ENCODE data around the gene PIK3R3.

The PIK3R3 gene

GRCh38 chr1:46021046-46021996 is 111.1 kb downstream of the PIK3R3 start:
- DNase-seq (ENCODE audit: low read depth), result no peak

- DNase-seq (ENCODE audit: low read depth), result no peak
Measured at GRCh38 chr1:46020010-46020409, 112.4 kb downstream of the PIK3R3 start.

- no peak for DNase-seq (ENCODE audit: low read depth)
Measured at GRCh38 chr1:46019348-46019747, 113.1 kb downstream of the PIK3R3 start.

DNA sequence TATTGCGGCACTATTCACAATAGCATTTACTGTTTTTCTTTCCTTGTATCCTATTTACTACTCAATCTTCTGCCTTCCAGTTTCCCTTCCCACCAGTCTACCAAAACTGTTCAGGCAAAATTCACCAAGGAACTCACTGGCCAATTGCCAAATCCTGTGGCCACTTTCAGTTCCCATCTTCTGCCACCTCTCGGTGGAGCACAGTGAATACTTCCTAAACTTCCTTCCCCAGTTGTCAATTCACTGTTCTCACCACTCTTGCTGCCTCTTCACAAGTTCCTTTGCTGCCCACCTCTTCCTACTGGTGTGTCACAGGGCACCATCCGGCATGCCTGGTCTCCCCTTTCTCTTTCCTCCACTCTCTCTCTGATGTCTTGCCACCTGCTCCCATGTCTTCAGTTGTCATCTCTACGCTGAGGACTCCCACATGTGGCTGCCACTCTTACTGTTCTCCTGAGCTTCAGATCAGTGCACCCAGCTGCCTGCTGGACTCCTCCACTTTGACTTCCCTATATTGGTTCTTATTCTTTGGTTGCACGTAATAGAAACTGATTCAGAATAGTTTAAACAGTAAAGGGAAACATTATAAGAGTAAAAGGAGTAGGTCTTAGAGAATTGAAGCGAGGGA is 114.4 kb downstream of the PIK3R3 start:
- DNase-seq (ENCODE audit: low read depth), result no peak

DNA sequence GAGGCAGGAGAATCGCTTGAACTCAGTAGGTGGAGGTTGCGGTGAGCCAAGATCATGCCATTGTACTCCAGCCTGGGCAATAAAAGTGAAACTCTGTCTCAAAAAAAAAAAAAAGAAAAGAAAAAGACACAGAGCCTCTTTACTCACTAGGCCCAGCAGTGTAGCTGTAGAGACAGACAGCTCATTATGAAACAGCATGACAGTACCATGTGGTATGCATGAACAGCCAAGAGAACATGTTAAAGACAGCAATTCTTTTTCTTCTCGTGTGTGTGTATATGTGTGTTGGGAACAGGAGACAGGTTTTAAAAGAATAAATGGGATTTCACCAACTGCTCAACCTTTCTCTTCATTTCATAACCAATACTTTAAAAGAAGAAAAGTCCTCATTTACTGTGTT is 118.8 kb downstream of the PIK3R3 start:
- no peak for DNase-seq (ENCODE audit: low read depth)

- no peak for DNase-seq (ENCODE audit: low read depth)
Measured at GRCh38 chr1:46012236-46012635, 120.2 kb downstream of the PIK3R3 start.

DNA sequence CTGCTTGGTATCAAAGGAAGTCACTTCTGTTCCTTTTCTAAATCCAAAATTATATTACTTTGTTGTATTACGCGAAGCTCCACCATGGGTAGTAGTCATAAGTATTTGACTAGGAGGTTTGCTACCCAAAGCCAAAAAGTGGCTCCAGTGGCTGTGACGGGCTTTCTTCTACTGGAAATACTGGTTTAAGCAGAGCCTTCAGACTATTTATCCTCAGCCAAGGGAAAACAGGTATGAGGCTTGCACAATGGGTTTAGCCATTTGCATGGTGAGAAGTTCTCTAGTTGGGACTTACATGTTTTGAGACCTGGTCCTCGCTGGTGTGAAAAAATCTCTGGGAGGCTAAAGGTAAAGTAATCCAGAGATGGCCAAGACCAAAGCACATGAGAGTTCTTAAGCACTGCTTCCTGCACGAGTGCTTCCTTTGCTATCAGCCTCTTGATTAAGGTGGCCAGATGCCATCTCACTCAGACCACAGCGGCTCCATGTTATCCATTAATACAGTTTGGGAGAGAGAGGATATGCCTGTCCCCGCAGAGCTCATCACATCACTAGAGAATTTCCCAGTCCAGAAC is 121.2 kb downstream of the PIK3R3 start:
- no peak for DNase-seq (ENCODE audit: low read depth)

DNA sequence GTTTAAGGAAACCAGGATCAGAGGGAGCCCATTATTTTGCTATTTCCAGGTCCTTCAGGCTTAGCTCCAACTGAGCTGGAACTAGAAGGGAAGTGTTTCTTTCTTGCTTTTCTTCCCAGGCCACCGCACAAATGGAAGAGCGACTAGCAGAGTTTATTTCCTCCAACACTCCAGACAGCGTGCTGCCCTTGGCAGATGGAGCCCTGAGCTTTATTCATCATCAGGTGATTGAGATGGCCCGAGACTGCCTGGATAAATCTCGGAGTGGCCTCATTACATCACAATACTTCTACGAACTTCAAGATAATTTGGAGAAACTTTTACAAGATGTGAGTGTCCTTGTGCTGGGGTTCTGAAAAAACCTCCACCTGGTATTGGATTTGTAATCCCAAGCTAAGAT is 121.8 kb downstream of the PIK3R3 start:
- DNase-seq (ENCODE audit: low read depth), result no peak

DNA sequence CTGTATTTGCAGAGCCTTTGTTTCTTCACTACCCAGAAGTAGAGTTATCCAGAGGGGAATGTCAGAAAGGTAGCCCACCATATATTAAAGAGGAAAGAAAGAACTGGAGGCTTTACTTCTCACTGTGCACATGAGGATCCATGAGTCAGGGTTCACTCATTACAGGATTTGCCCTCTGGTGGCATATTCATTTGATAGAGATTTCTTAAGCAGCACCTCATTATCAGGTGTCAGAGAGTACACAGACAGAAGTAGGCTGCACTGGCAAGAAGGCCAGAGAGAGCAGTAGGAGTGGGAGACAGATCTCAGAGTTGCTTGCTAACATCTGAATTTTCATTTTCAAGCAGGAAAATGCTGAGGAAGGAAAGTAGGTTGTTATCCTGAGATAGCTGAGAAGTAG is 123.8 kb downstream of the PIK3R3 start:
- DNase-seq (ENCODE audit: low read depth), result no peak

GRCh38 chr1:46005594-46005993 is 126.8 kb downstream of the PIK3R3 start:
- DNase-seq (ENCODE audit: low read depth), result no peak

GRCh38 chr1:46004492-46004891 is 127.9 kb downstream of the PIK3R3 start:
- DNase-seq (ENCODE audit: low read depth), result no peak

- DNase-seq (ENCODE audit: low read depth), result no peak
Measured at GRCh38 chr1:46003315-46003714, 129.1 kb downstream of the PIK3R3 start.

GRCh38 chr1:46002551-46003150 is 129.8 kb downstream of the PIK3R3 start:
- no peak for DNase-seq (ENCODE audit: low read depth)

GRCh38 chr1:46001081-46001785 is 131.2 kb downstream of the PIK3R3 start:
- no peak for DNase-seq (ENCODE audit: low read depth)

DNA sequence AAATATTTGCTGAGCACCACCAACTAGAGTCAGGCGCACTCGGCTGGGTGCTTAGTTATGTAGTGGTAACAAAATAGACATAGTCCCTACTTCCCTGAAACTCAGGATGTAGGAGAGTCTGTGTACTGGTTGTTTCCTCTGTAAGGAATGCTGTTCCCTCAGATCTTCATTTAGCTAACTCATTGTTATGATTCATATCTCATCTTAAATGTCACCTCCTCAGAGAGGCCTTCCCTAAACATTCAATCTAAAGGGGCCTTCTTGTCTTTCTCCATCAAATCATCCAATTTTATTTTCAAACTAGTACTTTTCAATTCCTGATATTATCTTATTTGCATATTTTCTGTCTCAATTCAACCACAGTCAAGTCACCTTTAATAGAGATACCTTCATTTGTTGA is 132.9 kb downstream of the PIK3R3 start:
- DNase-seq (ENCODE audit: low read depth), result no peak

DNA sequence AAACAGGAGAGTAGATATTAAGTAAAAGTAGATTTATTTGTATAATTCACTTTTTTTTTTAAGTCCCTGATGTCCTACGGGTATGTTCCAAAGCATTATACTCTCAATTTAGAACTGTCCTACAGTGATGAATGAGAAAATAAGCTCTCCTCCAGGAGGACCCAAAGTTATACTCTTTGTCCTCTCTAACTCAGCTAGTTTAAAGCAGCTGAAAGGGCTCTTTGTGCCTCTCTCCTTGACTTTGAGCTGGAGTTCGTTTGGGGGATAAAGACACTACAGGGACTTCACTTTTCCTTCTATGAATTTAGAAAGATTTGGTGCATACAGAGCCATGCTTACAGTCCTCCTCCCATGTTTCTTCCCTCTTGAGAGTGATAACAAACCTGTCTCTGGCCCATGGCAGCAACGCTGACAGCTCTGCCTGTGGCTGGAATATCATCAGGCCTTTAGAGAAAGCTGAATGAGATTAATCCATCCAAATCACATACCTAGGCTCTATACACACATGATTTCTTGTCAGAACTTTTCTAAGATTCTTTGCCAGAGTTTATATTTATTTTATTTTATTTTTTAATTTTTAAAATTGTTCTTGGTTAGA is 134.3 kb downstream of the PIK3R3 start:
- no peak for DNase-seq (ENCODE audit: low read depth)

DNA sequence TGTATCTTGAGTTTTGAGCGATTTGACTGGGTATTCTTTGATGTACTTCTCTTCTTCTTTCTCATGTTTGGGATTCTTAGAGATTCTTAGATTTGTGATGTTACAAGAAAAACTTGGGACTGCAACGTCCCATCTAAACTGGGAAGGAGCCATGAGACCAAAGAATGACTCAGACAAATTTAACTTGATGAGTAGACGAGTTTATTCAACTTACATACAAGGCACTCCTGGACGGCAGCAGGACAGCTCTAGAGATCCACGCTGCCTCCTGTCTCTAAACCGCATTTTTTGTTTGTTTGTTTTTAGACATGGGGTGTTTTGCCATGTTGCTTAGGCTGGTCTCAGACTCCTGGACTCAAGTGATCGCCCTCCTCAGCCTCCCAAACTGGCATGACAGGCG is 137.1 kb downstream of the PIK3R3 start:
- no peak for DNase-seq (ENCODE audit: low read depth)

DNA sequence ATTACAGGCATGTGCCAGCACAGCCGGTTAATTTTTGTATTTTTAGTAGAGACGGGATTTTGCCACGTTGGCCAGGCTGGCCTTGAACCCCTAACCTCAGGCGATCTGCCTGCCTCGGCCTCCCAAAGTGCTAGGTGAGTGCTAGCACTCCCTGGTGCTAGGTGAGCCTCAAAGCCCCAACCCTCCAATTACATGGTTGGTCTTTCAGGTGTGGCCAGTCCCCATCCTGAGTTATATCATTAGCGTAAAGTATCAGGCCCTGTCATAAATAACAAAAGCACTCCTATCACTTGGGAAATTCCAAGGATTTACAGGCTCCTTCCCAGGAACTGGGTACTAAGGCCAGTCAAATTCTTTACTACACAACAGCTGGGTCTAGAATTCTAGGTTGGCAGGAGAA is 138.0 kb downstream of the PIK3R3 start:
- DNase-seq (ENCODE audit: low read depth), result no peak
